GM13977 (cell line): ENCODE data around the gene IFT80.
"Not testable (repeated sequence)": the region's sequence is repeated elsewhere in the genome, so short reads cannot be mapped to it uniquely, and the experiment has no call there.

Experiments
- DNase-seq: peaks from one replicate; pipeline ENCODE4 v3.0.0; 2012; ENCODE audit warnings: low spot score
- in situ Hi-C: fragments of 300-500 bp; cut with MboI; formaldehyde crosslinking; loops from one replicate; pipeline ENCODE4 v1.12.0; 2022; ENCODE audit warnings: low sequenced_read_pairs, low pct_unique_long_range_greater_than_20kb, mixed read lengths, inconsistent platforms; ENCODE audit not compliant: unreplicated experiment
- TF ChIP-seq, protein P1 (sequence below): IDR thresholded peaks from 2 replicates; pipeline ENCODE4 v1.5.1; 2012; ENCODE audit warnings: mild to moderate bottlenecking, control low read depth; ENCODE audit not compliant: insufficient read depth; ENCODE audit errors: extremely low read depth, missing control alignments

Gene IFT80

GRCh38 chr3:160370987-160371857, 27.8 kb downstream of the IFT80 start:
- TF ChIP-seq, protein P1, sequence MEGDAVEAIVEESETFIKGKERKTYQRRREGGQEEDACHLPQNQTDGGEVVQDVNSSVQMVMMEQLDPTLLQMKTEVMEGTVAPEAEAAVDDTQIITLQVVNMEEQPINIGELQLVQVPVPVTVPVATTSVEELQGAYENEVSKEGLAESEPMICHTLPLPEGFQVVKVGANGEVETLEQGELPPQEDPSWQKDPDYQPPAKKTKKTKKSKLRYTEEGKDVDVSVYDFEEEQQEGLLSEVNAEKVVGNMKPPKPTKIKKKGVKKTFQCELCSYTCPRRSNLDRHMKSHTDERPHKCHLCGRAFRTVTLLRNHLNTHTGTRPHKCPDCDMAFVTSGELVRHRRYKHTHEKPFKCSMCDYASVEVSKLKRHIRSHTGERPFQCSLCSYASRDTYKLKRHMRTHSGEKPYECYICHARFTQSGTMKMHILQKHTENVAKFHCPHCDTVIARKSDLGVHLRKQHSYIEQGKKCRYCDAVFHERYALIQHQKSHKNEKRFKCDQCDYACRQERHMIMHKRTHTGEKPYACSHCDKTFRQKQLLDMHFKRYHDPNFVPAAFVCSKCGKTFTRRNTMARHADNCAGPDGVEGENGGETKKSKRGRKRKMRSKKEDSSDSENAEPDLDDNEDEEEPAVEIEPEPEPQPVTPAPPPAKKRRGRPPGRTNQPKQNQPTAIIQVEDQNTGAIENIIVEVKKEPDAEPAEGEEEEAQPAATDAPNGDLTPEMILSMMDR: no peak
- in situ Hi-C loops: no loop called here
- no peak for DNase-seq

GRCh38 chr3:160369784-160370183, 29.2 kb downstream of the IFT80 start:
- DNase-seq: no peak
- in situ Hi-C loops: no loop called here
- TF ChIP-seq, protein P1: no peak

GRCh38 chr3:160368804-160369203, 30.2 kb downstream of the IFT80 start:
- DNase-seq: no peak
- in situ Hi-C loops: no loop called here
- TF ChIP-seq, protein P1: no peak

GRCh38 chr3:160365869-160366522, 33.0 kb downstream of the IFT80 start:
- DNase-seq: no peak
- TF ChIP-seq, protein P1: no peak
- in situ Hi-C loops: no loop called here

DNA sequence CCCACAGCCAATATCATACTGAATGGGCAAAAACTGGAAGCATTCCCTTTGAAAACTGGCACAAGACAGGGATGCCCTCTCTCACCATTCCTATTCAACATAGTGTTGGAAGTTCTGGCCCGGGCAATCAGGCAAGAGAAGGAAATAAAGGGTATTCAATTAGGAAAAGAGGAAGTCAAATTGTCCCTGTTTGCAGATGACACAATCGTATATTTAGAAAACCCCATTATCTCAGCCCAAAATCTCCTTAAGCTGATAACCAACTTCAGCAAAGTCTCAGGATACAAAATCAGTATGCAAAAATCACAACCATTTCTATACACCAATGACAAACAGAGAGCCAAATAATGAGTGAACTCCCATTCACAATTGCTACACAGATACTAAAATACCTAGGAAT, 36.1 kb downstream of the IFT80 start:
- DNase-seq, in situ Hi-C loops: not testable (repeated sequence)

- DNase-seq: no peak
- in situ Hi-C loops: no loop called here
- TF ChIP-seq, protein P1: no peak
Observed at GRCh38 chr3:160355826-160356225, 43.2 kb downstream of the IFT80 start.

- no peak for DNase-seq
- TF ChIP-seq, protein P1: no peak
- in situ Hi-C loops: loop anchor here (25.0 kb wide), 2 partner anchors 309 to 459 kb away; no protein-coding TSS in a partner anchor
Observed at GRCh38 chr3:160346511-160346910, 52.5 kb downstream of the IFT80 start.
